PC-3 (cell line): Measurements from ENCODE around the gene OR6C4. TPM values are rescaled to one million over a fixed set of nuclear protein-coding genes. Genes with fewer than 3 reads are reported as not detected.

Experiments
- ATAC-seq: fragments of 200-7000 bp; cut with Tn5 transposase; 2 replicates; pipeline ENCODE4 v1.9.1; 2020; ENCODE audit warnings: mild to moderate bottlenecking, moderate library complexity
- Bru-seq: library from RNA; stranded (reverse); fragments of 400-500 nt; gene quantifications from one replicate; lab custom pipeline; 2021; lab: Mats Ljungman, UMichigan
- BruChase-seq, 2 experiments: library from RNA; stranded (reverse); fragments of 400-500 nt; gene quantifications; one replicate each; lab custom pipeline; 2021; lab: Mats Ljungman, UMichigan
- BruUV-seq: library from RNA; stranded (reverse); fragments of 400-500 nt; replicated peaks from 2 replicates; lab custom pipeline; 2021; lab: Mats Ljungman, UMichigan
- CTCF ChIA-PET: fragments of 300-600 bp; sonication (Branson Sonifier 250); formaldehyde crosslinking; loops from one replicate; lab custom pipeline; 2022; ENCODE audit warnings: antibody characterized with exemption; lab: Charles Lee
- POLR2A ChIA-PET: fragments of 300-600 bp; sonication (Branson Sonifier 250); formaldehyde crosslinking; loops from one replicate; lab custom pipeline; 2022; ENCODE audit warnings: antibody characterized with exemption; ENCODE audit not compliant: unreplicated experiment; lab: Charles Lee
- DNase-seq: peaks from one replicate; pipeline ENCODE4 v3.0.0-alpha.2; 2015
- H2AFZ ChIP-seq: fragments of 300-600 bp; sonication (generic); 2 replicates; pipeline ENCODE4 v1.6.0; 2016; ENCODE audit warnings: antibody characterized with exemption, low read length
- H3F3A ChIP-seq: fragments of 300-600 bp; sonication (generic); one replicate; pipeline ENCODE4 v1.6.0; 2017; ENCODE audit warnings: antibody characterized with exemption, low read length, control low read depth, mild to moderate bottlenecking; ENCODE audit not compliant: unreplicated experiment
- H3K27ac ChIP-seq: fragments of 300-600 bp; sonication (generic); 2 replicates; pipeline ENCODE4 v1.5.1; 2016; ENCODE audit warnings: mild to moderate bottlenecking, low read length
- H3K27me3 ChIP-seq: fragments of 300-600 bp; sonication (generic); 2 replicates; pipeline ENCODE4 v1.6.1; 2016; ENCODE audit warnings: low read length, mixed read lengths
- H3K36me3 ChIP-seq: fragments of 300-600 bp; sonication (generic); 2 replicates; pipeline ENCODE4 v1.6.1; 2016; ENCODE audit warnings: low read depth, mixed run types, low read length, mixed read lengths
- H3K4me1 ChIP-seq: fragments of 300-600 bp; sonication (generic); 2 replicates; pipeline ENCODE4 v1.5.1; 2016; ENCODE audit warnings: low read length; ENCODE audit not compliant: insufficient read depth
- H3K4me2 ChIP-seq: fragments of 300-600 bp; sonication (generic); 2 replicates; pipeline ENCODE4 v1.6.0; 2016; ENCODE audit warnings: low read length
- H3K4me3 ChIP-seq: fragments of 300-600 bp; sonication (generic); 2 replicates; pipeline ENCODE4 v1.5.1; 2016; ENCODE audit warnings: mild to moderate bottlenecking, low read length, mixed read lengths
- H3K79me2 ChIP-seq: fragments of 300-600 bp; sonication (generic); 2 replicates; pipeline ENCODE4 v1.6.1; 2017; ENCODE audit warnings: low read length, mixed read lengths
- H3K9ac ChIP-seq: fragments of 300-600 bp; sonication (generic); 2 replicates; pipeline ENCODE4 v1.6.0; 2016; ENCODE audit warnings: mild to moderate bottlenecking, low read length
- H3K9me2 ChIP-seq: fragments of 300-600 bp; sonication (generic); replicated peaks from 2 replicates; pipeline ENCODE4 v1.6.1; 2016; ENCODE audit warnings: mixed run types, low read length, mixed read lengths
- H3K9me3 ChIP-seq: fragments of 300-600 bp; sonication (generic); 2 replicates; pipeline ENCODE4 v1.6.1; 2016; ENCODE audit warnings: low read length, mixed read lengths
- H4K20me1 ChIP-seq: fragments of 300-600 bp; sonication (generic); 2 replicates; pipeline ENCODE4 v1.6.1; 2016; ENCODE audit warnings: low read length, mixed read lengths
- EZH2 ChIP-seq: fragments of 300-600 bp; sonication (generic); IDR thresholded peaks from one replicate; pipeline ENCODE4 v1.6.1; 2017; ENCODE audit warnings: antibody characterized with exemption, mild to moderate bottlenecking, low read length; ENCODE audit not compliant: unreplicated experiment
- EZH2phosphoT487 ChIP-seq: fragments of 300-600 bp; sonication (generic); IDR thresholded peaks from 2 replicates; pipeline ENCODE4 v1.6.1; 2018; ENCODE audit warnings: mild to moderate bottlenecking, antibody characterized with exemption, low read length, borderline replicate concordance
- intact Hi-C: fragments of 100-400 bp; cut with micrococcal nuclease; formaldehyde crosslinking; loops from 2 replicates; pipeline ENCODE4 v1.9.0; 2023
- long read RNA-seq: library from polyadenylated mRNA; unstranded; transcript quantifications from one replicate; pipeline ENCODE4 v2.0.0, GENCODE V29; 2021; ENCODE audit not compliant: unreplicated experiment
- total RNA-seq: library from RNA; depleted of rRNA; stranded (reverse); fragments of >200 nt; gene quantifications from 2 replicates; pipeline ENCODE4 v1.2.3, GENCODE V29; 2014; rRNA removed
- TF ChIP-seq, protein P1 (sequence below): fragments of 300-600 bp; sonication (generic); conservative IDR thresholded peaks from 2 replicates; pipeline ENCODE4 v1.5.1; 2017; ENCODE audit warnings: antibody characterized with exemption, low read depth, mild to moderate bottlenecking, low read length

OR6C4 gene
- total RNA-seq: not detected in 2 replicates
- not detected for Bru-seq, nascent RNA
- not detected for BruChase-seq, experiment 1, labeled RNA remaining after a 6-hour chase
- not detected for BruChase-seq, experiment 2, labeled RNA remaining after a 2-hour chase
- long read RNA-seq: 0 reads

DNA sequence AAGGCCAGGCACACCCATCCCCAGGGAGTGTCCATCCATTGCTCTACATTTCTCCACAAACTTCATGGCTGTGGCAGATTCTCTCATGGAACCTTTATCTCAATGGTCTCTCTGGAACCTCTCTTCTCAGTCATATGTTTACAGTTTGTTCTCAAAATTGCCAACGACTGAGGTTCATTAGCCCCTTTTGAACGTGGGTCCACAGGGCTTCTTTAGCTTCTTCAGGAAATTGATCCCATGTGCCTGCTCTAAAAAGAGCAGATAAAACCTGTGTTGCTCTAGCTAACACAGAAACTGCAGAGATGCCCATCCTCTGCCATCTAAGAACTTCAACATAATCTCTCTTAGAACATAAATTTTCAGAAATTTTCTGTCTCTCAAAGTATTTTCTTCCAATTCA is at the start of gene OR6C4:
Gene OR6C4, plus strand, starts transcription at position 301 of the 400 bp plus-strand sequence. CDS start 1,625 bp downstream, outside the sequence.
- no peak within 1 kb of the TSS for H3K4me3 ChIP-seq
- no peaks in the 10 kb centered on the region for H4K20me1 ChIP-seq
- no peak within 1 kb of the TSS for H3K4me2 ChIP-seq
- H3F3A ChIP-seq: no peaks in the 10 kb centered on the region
- no peak within 1 kb of the TSS for H3K27ac ChIP-seq
- no peaks in the 10 kb centered on the region for H3K4me1 ChIP-seq
- no TSS peak for BruUV-seq
- H3K9me2 ChIP-seq: no peaks in the 10 kb centered on the region
- H3K79me2 ChIP-seq: no peaks in the 10 kb centered on the region
- H3K9ac ChIP-seq: no peak within 1 kb of the TSS
- DNase-seq (no peak), ATAC-seq (no peak)
- TF ChIP-seq EZH2phosphoT487: no peak
- TF ChIP-seq, protein P1, sequence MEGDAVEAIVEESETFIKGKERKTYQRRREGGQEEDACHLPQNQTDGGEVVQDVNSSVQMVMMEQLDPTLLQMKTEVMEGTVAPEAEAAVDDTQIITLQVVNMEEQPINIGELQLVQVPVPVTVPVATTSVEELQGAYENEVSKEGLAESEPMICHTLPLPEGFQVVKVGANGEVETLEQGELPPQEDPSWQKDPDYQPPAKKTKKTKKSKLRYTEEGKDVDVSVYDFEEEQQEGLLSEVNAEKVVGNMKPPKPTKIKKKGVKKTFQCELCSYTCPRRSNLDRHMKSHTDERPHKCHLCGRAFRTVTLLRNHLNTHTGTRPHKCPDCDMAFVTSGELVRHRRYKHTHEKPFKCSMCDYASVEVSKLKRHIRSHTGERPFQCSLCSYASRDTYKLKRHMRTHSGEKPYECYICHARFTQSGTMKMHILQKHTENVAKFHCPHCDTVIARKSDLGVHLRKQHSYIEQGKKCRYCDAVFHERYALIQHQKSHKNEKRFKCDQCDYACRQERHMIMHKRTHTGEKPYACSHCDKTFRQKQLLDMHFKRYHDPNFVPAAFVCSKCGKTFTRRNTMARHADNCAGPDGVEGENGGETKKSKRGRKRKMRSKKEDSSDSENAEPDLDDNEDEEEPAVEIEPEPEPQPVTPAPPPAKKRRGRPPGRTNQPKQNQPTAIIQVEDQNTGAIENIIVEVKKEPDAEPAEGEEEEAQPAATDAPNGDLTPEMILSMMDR: no peak
- TF ChIP-seq EZH2: no peak
- no peaks in the 10 kb centered on the region for H3K9me3 ChIP-seq
- H2AFZ ChIP-seq: no peak within 1 kb of the TSS
- H3K36me3 ChIP-seq: no peaks in the 10 kb centered on the region
- ChIA-PET POLR2A (no interaction called here), CTCF (no interaction called here)
- intact Hi-C loops: no loop called here
- H3K27me3 ChIP-seq: peaks cover 10% of the 10 kb centered on the region; the same call in 1 of the 2 replicates

DNA sequence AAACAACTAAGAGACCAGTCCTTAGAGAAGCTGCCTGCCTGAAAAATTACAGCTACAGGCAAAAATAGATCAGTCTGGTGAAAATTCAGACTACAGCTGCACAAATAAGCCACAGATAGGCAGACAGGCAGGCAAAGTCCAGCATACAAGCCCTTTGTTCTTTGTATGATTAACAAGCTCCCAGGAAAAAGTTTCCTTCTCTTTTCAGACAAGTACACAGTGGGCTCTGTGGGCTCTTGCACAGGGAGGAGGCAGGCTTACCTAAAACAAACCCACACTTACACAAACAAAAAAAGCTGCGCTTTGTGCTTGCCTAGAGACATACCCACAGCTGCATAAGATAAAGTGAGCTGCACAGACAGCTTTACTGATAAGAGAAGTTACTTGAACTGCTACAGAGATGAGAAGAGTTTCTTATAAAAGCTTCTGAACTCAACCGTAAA is 49.6 kb upstream of the OR6C4 start:
- TF ChIP-seq EZH2phosphoT487: no peak
- TF ChIP-seq EZH2: no peak
- TF ChIP-seq, protein P1: no peak
- CTCF ChIA-PET: no interaction called here
- Histone ChIP-seq H3K27me3 (peaks cover 51% of the 10 kb centered on the region), H3K4me1 (no peaks in the 10 kb centered on the region), H3K9me2 (no peaks in the 10 kb centered on the region), H3K4me2 (no peak overlapping the region), H3K27ac (no peak overlapping the region), H3K9ac (no peak overlapping the region), H3K36me3 (no peaks in the 10 kb centered on the region), H3K9me3 (no peaks in the 10 kb centered on the region), H3K4me3 (no peak overlapping the region), H3F3A (no peaks in the 10 kb centered on the region), H4K20me1 (no peaks in the 10 kb centered on the region), H3K79me2 (no peaks in the 10 kb centered on the region), H2AFZ (no peak overlapping the region)
- POLR2A ChIA-PET: no interaction called here
- no TSS peak for BruUV-seq
- ATAC-seq (no peak), DNase-seq (no peak)
- intact Hi-C loops: no loop called here

DNA sequence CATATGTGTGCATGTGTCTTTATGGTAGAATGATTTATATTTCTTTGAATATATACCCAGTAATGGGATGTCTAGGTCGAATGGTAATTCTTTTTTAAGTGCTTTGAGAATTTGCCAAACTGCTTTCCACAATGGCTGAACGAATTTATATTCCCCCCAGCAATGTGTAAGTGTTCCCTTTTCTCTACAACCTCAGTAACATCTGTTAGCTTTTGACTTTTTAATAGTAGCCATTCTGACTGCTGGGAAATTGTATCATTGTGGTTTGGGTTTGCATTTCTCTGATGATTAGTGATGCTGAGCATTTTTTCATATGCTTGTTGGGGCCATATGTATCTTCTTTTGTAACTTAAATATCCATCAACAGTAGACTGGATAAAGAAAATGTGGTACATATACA is 47.8 kb upstream of the OR6C4 start:
- TF ChIP-seq EZH2 (no peak), EZH2phosphoT487 (no peak)
- TF ChIP-seq, protein P1: no peak
- CTCF ChIA-PET: no interaction called here
- POLR2A ChIA-PET: no interaction called here
- intact Hi-C loops: no loop called here
- Histone ChIP-seq H3F3A (no peaks in the 10 kb centered on the region), H3K27ac (no peak overlapping the region), H3K27me3 (peaks cover 51% of the 10 kb centered on the region), H2AFZ (no peak overlapping the region), H3K4me1 (no peaks in the 10 kb centered on the region), H4K20me1 (no peaks in the 10 kb centered on the region), H3K4me2 (no peak overlapping the region), H3K9ac (no peak overlapping the region), H3K9me3 (no peaks in the 10 kb centered on the region), H3K9me2 (no peaks in the 10 kb centered on the region), H3K4me3 (no peak overlapping the region), H3K79me2 (no peaks in the 10 kb centered on the region), H3K36me3 (no peaks in the 10 kb centered on the region)
- no TSS peak for BruUV-seq
- DNase-seq: no peak
- ATAC-seq: no peak
